ENCODE measurements around the gene BYSL.

Gene BYSL

GRCh38 chr6:41920921-41921711, at the start of gene BYSL, which contains the start of gene MED20:
TSS of gene BYSL (plus strand) at chr6:41921499. CDS start at chr6:41921563, 64 bp downstream.
TSS of gene MED20 (minus strand) at chr6:41921139. CDS start at chr6:41921018, 121 bp downstream.
- Histone ChIP-seq H3K9ac (ENCODE audit: low read length) (peak within 1 kb of the TSS; percentile 96), H3K4me1 (ENCODE audit: control insufficient read depth, insufficient read depth, low read length) (peaks cover 44% of the 10 kb centered on the region), H3K9me3 (ENCODE audit: control insufficient read depth, low read length) (no peaks in the 10 kb centered on the region), H3K36me3 (ENCODE audit: control insufficient read depth, insufficient read depth, low read length, severe bottlenecking) (peaks cover 8% of the 10 kb centered on the region), H3K4me3 (ENCODE audit: low read length) (peak within 1 kb of the TSS; percentile 92), H3K27me3 (replicated peaks; ENCODE audit: control insufficient read depth, insufficient read depth, low read length) (no peaks in the 10 kb centered on the region)
- peak; percentile 98 for DNase-seq (ENCODE audit: low read depth)

- H3K9ac ChIP-seq (ENCODE audit: low read length): no peak overlapping the region
- no peaks in the 10 kb centered on the region for H3K27me3 ChIP-seq (replicated peaks; ENCODE audit: control insufficient read depth, insufficient read depth, low read length)
- DNase-seq (ENCODE audit: low read depth): no peak
- no peaks in the 10 kb centered on the region for H3K4me1 ChIP-seq (ENCODE audit: control insufficient read depth, insufficient read depth, low read length)
- no peaks in the 10 kb centered on the region for H3K9me3 ChIP-seq (ENCODE audit: control insufficient read depth, low read length)
- H3K36me3 ChIP-seq (ENCODE audit: control insufficient read depth, insufficient read depth, low read length, severe bottlenecking): peaks cover 11% of the 10 kb centered on the region
- no peak overlapping the region for H3K4me3 ChIP-seq (ENCODE audit: low read length)
Measured at GRCh38 chr6:41871691-41872090, 49.6 kb upstream of the BYSL start.

GRCh38 chr6:41872147-41872546, 49.2 kb upstream of the BYSL start:
- no peaks in the 10 kb centered on the region for H3K4me1 ChIP-seq (ENCODE audit: control insufficient read depth, insufficient read depth, low read length)
- no peak overlapping the region for H3K4me3 ChIP-seq (ENCODE audit: low read length)
- no peak for DNase-seq (ENCODE audit: low read depth)
- H3K36me3 ChIP-seq (ENCODE audit: control insufficient read depth, insufficient read depth, low read length, severe bottlenecking): peaks cover 11% of the 10 kb centered on the region
- no peak overlapping the region for H3K9ac ChIP-seq (ENCODE audit: low read length)
- H3K9me3 ChIP-seq (ENCODE audit: control insufficient read depth, low read length): no peaks in the 10 kb centered on the region
- no peaks in the 10 kb centered on the region for H3K27me3 ChIP-seq (replicated peaks; ENCODE audit: control insufficient read depth, insufficient read depth, low read length)

GRCh38 chr6:41874741-41875140, 46.6 kb upstream of the BYSL start:
- Histone ChIP-seq H3K27me3 (replicated peaks; ENCODE audit: control insufficient read depth, insufficient read depth, low read length) (no peaks in the 10 kb centered on the region), H3K4me3 (ENCODE audit: low read length) (no peak overlapping the region), H3K9ac (ENCODE audit: low read length) (no peak overlapping the region), H3K9me3 (ENCODE audit: control insufficient read depth, low read length) (no peaks in the 10 kb centered on the region), H3K4me1 (ENCODE audit: control insufficient read depth, insufficient read depth, low read length) (peaks cover 18% of the 10 kb centered on the region), H3K36me3 (ENCODE audit: control insufficient read depth, insufficient read depth, low read length, severe bottlenecking) (peaks cover 8% of the 10 kb centered on the region)
- DNase-seq (ENCODE audit: low read depth): no peak

- H3K9ac ChIP-seq (ENCODE audit: low read length): no peak overlapping the region
- DNase-seq (ENCODE audit: low read depth): no peak
- H3K27me3 ChIP-seq (replicated peaks; ENCODE audit: control insufficient read depth, insufficient read depth, low read length): no peaks in the 10 kb centered on the region
- peaks cover 1% of the 10 kb centered on the region for H3K36me3 ChIP-seq (ENCODE audit: control insufficient read depth, insufficient read depth, low read length, severe bottlenecking)
- no peak overlapping the region for H3K4me3 ChIP-seq (ENCODE audit: low read length)
- peaks cover 18% of the 10 kb centered on the region for H3K4me1 ChIP-seq (ENCODE audit: control insufficient read depth, insufficient read depth, low read length)
- H3K9me3 ChIP-seq (ENCODE audit: control insufficient read depth, low read length): no peaks in the 10 kb centered on the region
Measured at GRCh38 chr6:41877051-41877680, 44.1 kb upstream of the BYSL start.

- DNase-seq (ENCODE audit: low read depth): peak; percentile 61
- Histone ChIP-seq H3K9me3 (ENCODE audit: control insufficient read depth, low read length) (no peaks in the 10 kb centered on the region), H3K27me3 (replicated peaks; ENCODE audit: control insufficient read depth, insufficient read depth, low read length) (no peaks in the 10 kb centered on the region)
Measured at GRCh38 chr6:41878246-41878645, 43.1 kb upstream of the BYSL start.

GRCh38 chr6:41878961-41879405, 42.3 kb upstream of the BYSL start:
- DNase-seq (ENCODE audit: low read depth): peak; percentile 77
- peak overlapping the region; percentile 32 for H3K9ac ChIP-seq (ENCODE audit: low read length)
- no peaks in the 10 kb centered on the region for H3K36me3 ChIP-seq (ENCODE audit: control insufficient read depth, insufficient read depth, low read length, severe bottlenecking)
- peak overlapping the region; percentile 13 for H3K4me3 ChIP-seq (ENCODE audit: low read length)
- no peaks in the 10 kb centered on the region for H3K9me3 ChIP-seq (ENCODE audit: control insufficient read depth, low read length)
- no peaks in the 10 kb centered on the region for H3K27me3 ChIP-seq (replicated peaks; ENCODE audit: control insufficient read depth, insufficient read depth, low read length)
- peaks cover 18% of the 10 kb centered on the region for H3K4me1 ChIP-seq (ENCODE audit: control insufficient read depth, insufficient read depth, low read length)

More at GRCh38 chr6:41878246-41878645, 43.1 kb upstream of the BYSL start:
- Histone ChIP-seq H3K9ac (ENCODE audit: low read length) (peak overlapping the region; percentile 32), H3K4me3 (ENCODE audit: low read length) (no peak overlapping the region), H3K4me1 (ENCODE audit: control insufficient read depth, insufficient read depth, low read length) (peaks cover 18% of the 10 kb centered on the region), H3K36me3 (ENCODE audit: control insufficient read depth, insufficient read depth, low read length, severe bottlenecking) (no peaks in the 10 kb centered on the region)

- DNase-seq (ENCODE audit: low read depth): no peak
- H3K4me3 ChIP-seq (ENCODE audit: low read length): no peak overlapping the region
- no peaks in the 10 kb centered on the region for H3K9me3 ChIP-seq (ENCODE audit: control insufficient read depth, low read length)
- no peak overlapping the region for H3K9ac ChIP-seq (ENCODE audit: low read length)
- H3K36me3 ChIP-seq (ENCODE audit: control insufficient read depth, insufficient read depth, low read length, severe bottlenecking): peaks cover 3% of the 10 kb centered on the region
- no peaks in the 10 kb centered on the region for H3K27me3 ChIP-seq (replicated peaks; ENCODE audit: control insufficient read depth, insufficient read depth, low read length)
- H3K4me1 ChIP-seq (ENCODE audit: control insufficient read depth, insufficient read depth, low read length): peaks cover 18% of the 10 kb centered on the region
Measured at GRCh38 chr6:41881506-41881905, 39.8 kb upstream of the BYSL start.

- H3K4me1 ChIP-seq (ENCODE audit: control insufficient read depth, insufficient read depth, low read length): no peaks in the 10 kb centered on the region
- peaks cover 3% of the 10 kb centered on the region for H3K36me3 ChIP-seq (ENCODE audit: control insufficient read depth, insufficient read depth, low read length, severe bottlenecking)
- H3K4me3 ChIP-seq (ENCODE audit: low read length): no peak overlapping the region
- no peaks in the 10 kb centered on the region for H3K9me3 ChIP-seq (ENCODE audit: control insufficient read depth, low read length)
- H3K9ac ChIP-seq (ENCODE audit: low read length): no peak overlapping the region
- DNase-seq (ENCODE audit: low read depth): no peak
- H3K27me3 ChIP-seq (replicated peaks; ENCODE audit: control insufficient read depth, insufficient read depth, low read length): no peaks in the 10 kb centered on the region
Measured at GRCh38 chr6:41884957-41885356, 36.3 kb upstream of the BYSL start.

GRCh38 chr6:41885930-41886329, 35.4 kb upstream of the BYSL start:
- Histone ChIP-seq H3K4me3 (ENCODE audit: low read length) (no peak overlapping the region), H3K9ac (ENCODE audit: low read length) (no peak overlapping the region), H3K4me1 (ENCODE audit: control insufficient read depth, insufficient read depth, low read length) (no peaks in the 10 kb centered on the region), H3K36me3 (ENCODE audit: control insufficient read depth, insufficient read depth, low read length, severe bottlenecking) (peaks cover 3% of the 10 kb centered on the region), H3K9me3 (ENCODE audit: control insufficient read depth, low read length) (no peaks in the 10 kb centered on the region), H3K27me3 (replicated peaks; ENCODE audit: control insufficient read depth, insufficient read depth, low read length) (no peaks in the 10 kb centered on the region)
- DNase-seq (ENCODE audit: low read depth): no peak

GRCh38 chr6:41887331-41887751, 34.0 kb upstream of the BYSL start:
- DNase-seq (ENCODE audit: low read depth): peak; percentile 39
- no peaks in the 10 kb centered on the region for H3K27me3 ChIP-seq (replicated peaks; ENCODE audit: control insufficient read depth, insufficient read depth, low read length)

More at GRCh38 chr6:41887331-41887751, 34.0 kb upstream of the BYSL start:
- Histone ChIP-seq H3K4me3 (ENCODE audit: low read length) (no peak overlapping the region), H3K9ac (ENCODE audit: low read length) (no peak overlapping the region), H3K36me3 (ENCODE audit: control insufficient read depth, insufficient read depth, low read length, severe bottlenecking) (peaks cover 3% of the 10 kb centered on the region), H3K4me1 (ENCODE audit: control insufficient read depth, insufficient read depth, low read length) (no peaks in the 10 kb centered on the region), H3K9me3 (ENCODE audit: control insufficient read depth, low read length) (no peaks in the 10 kb centered on the region)
